ENCODE data around the gene ALKBH4. TPM values are rescaled to one million over a fixed set of nuclear protein-coding genes. Genes with fewer than 3 reads are reported as not detected.

The ALKBH4 gene
- polyA plus RNA-seq, 1 donor from 2014 or later, result 27.2 TPM

DNA sequence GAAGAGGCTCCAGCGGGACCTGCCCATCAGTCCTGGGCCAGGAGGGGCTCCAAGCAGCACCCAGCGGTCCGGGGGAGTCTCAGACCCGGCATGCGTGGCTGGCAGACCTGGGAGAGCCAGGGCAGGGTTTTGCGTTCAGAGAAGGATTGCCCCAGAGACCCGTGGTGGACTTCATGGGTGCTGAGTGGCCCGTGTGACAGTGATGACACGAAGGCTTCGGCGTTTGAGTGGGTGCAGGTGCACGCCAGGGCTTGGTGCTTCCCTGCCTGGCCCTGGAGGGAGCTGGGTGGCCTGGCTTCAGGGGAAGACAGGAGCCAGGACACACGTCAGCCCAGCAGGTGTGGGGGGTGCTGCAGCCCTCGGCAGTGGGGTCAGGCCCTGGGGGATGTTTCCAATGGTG, 17.4 kb downstream of the ALKBH4 start:
- Histone ChIP-seq H3K27me3 (ENCODE audit: insufficient read depth, low read depth, low read length) (no peaks in the 10 kb centered on the region), H3K9ac (ENCODE audit: low read length) (no peak overlapping the region), H2AFZ (ENCODE audit: low read depth, low read length) (no peak overlapping the region), H3K36me3 (ENCODE audit: insufficient read depth, low read length) (no peaks in the 10 kb centered on the region), H3K4me3 (ENCODE audit: low read length) (no peak overlapping the region), H3K79me2 (replicated peaks; ENCODE audit: insufficient read depth, low read length) (no peaks in the 10 kb centered on the region), H3F3A (ENCODE audit: insufficient read depth, low read length, poor library complexity, severe bottlenecking) (no peaks in the 10 kb centered on the region), H4K20me1 (ENCODE audit: insufficient read depth) (no peaks in the 10 kb centered on the region), H3K9me2 (ENCODE audit: insufficient read depth, low read length) (no peaks in the 10 kb centered on the region), H3K9me3 (ENCODE audit: low read length) (no peaks in the 10 kb centered on the region), H3K4me2 (ENCODE audit: low read length) (no peak overlapping the region), H3K27ac (ENCODE audit: low read length) (no peak overlapping the region)
- no peak for TF ChIP-seq EZH2 (IDR thresholded peaks at IDR 0.05; ENCODE audit: borderline replicate concordance, insufficient read depth, low read length, poor library complexity, severe bottlenecking)
- TF ChIP-seq, protein P1, sequence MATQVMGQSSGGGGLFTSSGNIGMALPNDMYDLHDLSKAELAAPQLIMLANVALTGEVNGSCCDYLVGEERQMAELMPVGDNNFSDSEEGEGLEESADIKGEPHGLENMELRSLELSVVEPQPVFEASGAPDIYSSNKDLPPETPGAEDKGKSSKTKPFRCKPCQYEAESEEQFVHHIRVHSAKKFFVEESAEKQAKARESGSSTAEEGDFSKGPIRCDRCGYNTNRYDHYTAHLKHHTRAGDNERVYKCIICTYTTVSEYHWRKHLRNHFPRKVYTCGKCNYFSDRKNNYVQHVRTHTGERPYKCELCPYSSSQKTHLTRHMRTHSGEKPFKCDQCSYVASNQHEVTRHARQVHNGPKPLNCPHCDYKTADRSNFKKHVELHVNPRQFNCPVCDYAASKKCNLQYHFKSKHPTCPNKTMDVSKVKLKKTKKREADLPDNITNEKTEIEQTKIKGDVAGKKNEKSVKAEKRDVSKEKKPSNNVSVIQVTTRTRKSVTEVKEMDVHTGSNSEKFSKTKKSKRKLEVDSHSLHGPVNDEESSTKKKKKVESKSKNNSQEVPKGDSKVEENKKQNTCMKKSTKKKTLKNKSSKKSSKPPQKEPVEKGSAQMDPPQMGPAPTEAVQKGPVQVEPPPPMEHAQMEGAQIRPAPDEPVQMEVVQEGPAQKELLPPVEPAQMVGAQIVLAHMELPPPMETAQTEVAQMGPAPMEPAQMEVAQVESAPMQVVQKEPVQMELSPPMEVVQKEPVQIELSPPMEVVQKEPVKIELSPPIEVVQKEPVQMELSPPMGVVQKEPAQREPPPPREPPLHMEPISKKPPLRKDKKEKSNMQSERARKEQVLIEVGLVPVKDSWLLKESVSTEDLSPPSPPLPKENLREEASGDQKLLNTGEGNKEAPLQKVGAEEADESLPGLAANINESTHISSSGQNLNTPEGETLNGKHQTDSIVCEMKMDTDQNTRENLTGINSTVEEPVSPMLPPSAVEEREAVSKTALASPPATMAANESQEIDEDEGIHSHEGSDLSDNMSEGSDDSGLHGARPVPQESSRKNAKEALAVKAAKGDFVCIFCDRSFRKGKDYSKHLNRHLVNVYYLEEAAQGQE (IDR thresholded peaks at IDR 0.05; ENCODE audit: borderline replicate concordance), result no peak
- no peak for TF ChIP-seq POLR2AphosphoS5 (IDR thresholded peaks at IDR 0.05)
- TF ChIP-seq SMC3 (conservative IDR thresholded peaks at IDR 0.05; ENCODE audit: poor library complexity), result no peak
- TF ChIP-seq, protein P2, sequence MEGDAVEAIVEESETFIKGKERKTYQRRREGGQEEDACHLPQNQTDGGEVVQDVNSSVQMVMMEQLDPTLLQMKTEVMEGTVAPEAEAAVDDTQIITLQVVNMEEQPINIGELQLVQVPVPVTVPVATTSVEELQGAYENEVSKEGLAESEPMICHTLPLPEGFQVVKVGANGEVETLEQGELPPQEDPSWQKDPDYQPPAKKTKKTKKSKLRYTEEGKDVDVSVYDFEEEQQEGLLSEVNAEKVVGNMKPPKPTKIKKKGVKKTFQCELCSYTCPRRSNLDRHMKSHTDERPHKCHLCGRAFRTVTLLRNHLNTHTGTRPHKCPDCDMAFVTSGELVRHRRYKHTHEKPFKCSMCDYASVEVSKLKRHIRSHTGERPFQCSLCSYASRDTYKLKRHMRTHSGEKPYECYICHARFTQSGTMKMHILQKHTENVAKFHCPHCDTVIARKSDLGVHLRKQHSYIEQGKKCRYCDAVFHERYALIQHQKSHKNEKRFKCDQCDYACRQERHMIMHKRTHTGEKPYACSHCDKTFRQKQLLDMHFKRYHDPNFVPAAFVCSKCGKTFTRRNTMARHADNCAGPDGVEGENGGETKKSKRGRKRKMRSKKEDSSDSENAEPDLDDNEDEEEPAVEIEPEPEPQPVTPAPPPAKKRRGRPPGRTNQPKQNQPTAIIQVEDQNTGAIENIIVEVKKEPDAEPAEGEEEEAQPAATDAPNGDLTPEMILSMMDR (IDR thresholded peaks at IDR 0.05; ENCODE audit: poor library complexity, severe bottlenecking), result no peak
- no peak for TF ChIP-seq MXI1 (conservative IDR thresholded peaks at IDR 0.05; ENCODE audit: poor library complexity, severe bottlenecking)
- TF ChIP-seq TAF1 (IDR thresholded peaks at IDR 0.05; ENCODE audit: low read depth), result no peak
- no peak for TF ChIP-seq RAD21 (conservative IDR thresholded peaks at IDR 0.05)
- TF ChIP-seq EP300 (conservative IDR thresholded peaks at IDR 0.05; ENCODE audit: poor library complexity, severe bottlenecking), result no peak

DNA sequence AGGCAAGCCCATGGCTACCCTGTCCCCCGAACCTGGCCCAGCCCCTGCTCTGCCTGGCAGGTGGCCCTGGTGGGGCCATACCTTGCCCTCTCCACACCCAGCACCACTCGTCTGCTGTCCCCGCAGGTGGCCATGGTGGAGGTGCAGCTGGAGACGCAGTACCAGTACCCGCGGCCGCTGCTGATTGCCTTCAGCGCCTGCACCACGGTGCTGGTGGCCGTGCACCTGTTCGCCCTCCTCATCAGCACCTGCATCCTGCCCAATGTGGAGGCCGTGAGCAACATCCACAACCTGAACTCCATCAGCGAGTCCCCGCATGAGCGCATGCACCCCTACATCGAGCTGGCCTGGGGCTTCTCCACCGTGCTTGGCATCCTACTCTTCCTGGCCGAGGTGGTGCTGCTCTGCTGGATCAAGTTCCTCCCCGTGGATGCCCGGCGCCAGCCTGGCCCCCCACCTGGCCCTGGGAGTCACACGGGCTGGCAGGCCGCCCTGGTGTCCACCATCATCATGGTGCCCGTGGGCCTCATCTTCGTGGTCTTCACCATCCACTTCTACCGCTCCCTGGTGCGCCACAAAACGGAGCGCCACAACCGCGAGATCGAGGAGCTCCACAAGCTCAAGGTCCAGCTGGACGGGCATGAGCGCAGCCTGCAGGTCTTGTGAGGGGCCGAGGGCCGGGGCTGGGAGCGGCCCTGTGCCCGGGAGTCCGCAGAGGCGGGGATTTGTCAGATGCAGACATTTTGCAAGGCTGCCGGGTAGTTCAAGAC, 18.1 kb downstream of the ALKBH4 start:
- Histone ChIP-seq H2AFZ (ENCODE audit: low read depth, low read length) (no peak overlapping the region), H3K79me2 (replicated peaks; ENCODE audit: insufficient read depth, low read length) (no peaks in the 10 kb centered on the region), H3K27me3 (ENCODE audit: insufficient read depth, low read depth, low read length) (no peaks in the 10 kb centered on the region), H4K20me1 (ENCODE audit: insufficient read depth) (no peaks in the 10 kb centered on the region), H3K27ac (ENCODE audit: low read length) (no peak overlapping the region), H3K4me3 (ENCODE audit: low read length) (no peak overlapping the region), H3F3A (ENCODE audit: insufficient read depth, low read length, poor library complexity, severe bottlenecking) (no peaks in the 10 kb centered on the region), H3K4me2 (ENCODE audit: low read length) (no peak overlapping the region), H3K9ac (ENCODE audit: low read length) (no peak overlapping the region), H3K9me3 (ENCODE audit: low read length) (no peaks in the 10 kb centered on the region), H3K9me2 (ENCODE audit: insufficient read depth, low read length) (no peaks in the 10 kb centered on the region), H3K36me3 (ENCODE audit: insufficient read depth, low read length) (no peaks in the 10 kb centered on the region)
- TF ChIP-seq, protein P2 (IDR thresholded peaks at IDR 0.05; ENCODE audit: poor library complexity, severe bottlenecking), result no peak
- TF ChIP-seq MXI1 (conservative IDR thresholded peaks at IDR 0.05; ENCODE audit: poor library complexity, severe bottlenecking) (no peak), EP300 (conservative IDR thresholded peaks at IDR 0.05; ENCODE audit: poor library complexity, severe bottlenecking) (no peak), RAD21 (conservative IDR thresholded peaks at IDR 0.05) (no peak), EZH2 (IDR thresholded peaks at IDR 0.05; ENCODE audit: borderline replicate concordance, insufficient read depth, low read length, poor library complexity, severe bottlenecking) (no peak), TAF1 (IDR thresholded peaks at IDR 0.05; ENCODE audit: low read depth) (no peak), SMC3 (conservative IDR thresholded peaks at IDR 0.05; ENCODE audit: poor library complexity) (no peak), POLR2AphosphoS5 (IDR thresholded peaks at IDR 0.05) (no peak)
- TF ChIP-seq, protein P1 (IDR thresholded peaks at IDR 0.05; ENCODE audit: borderline replicate concordance), result no peak
